Measurements from ENCODE around the gene GASK1A. TPM values are rescaled to one million over a fixed set of nuclear protein-coding genes. Genes with fewer than 3 reads are reported as not detected.

GASK1A gene
- total RNA-seq, 4 donors from 2014 or later: 1.4 to 10.1 (median 2.4) TPM

- DNase-seq: no peak
- Histone ChIP-seq H3K9me3 (peaks cover 0 to 11% (median 0%) of the 10 kb centered on the region in 3 donors), H3K4me3 (no peak overlapping the region), H3K4me1 (no peaks in the 10 kb centered on the region), H3K36me3 (no peaks in the 10 kb centered on the region), H3K27me3 (no peaks in the 10 kb centered on the region), H3K27ac (no peak overlapping the region)
- TF ChIP-seq POLR2A (IDR thresholded peaks at IDR 0.05) (no peak), CTCF (IDR thresholded peaks at IDR 0.05) (no peak)
- intact Hi-C loops (cut with DNase I): no loop called here
- 75 to 83% methylated on average over 2 to 3 of the region's 3 CpGs for WGBS, 2 donors
These were observed 30.4 kb downstream of the GASK1A start for GRCh38 chr3:43009547-43009946.

- no peaks in the 10 kb centered on the region for H3K27me3 ChIP-seq
- peaks cover 0 to 11% (median 0%) of the 10 kb centered on the region in 3 donors for H3K9me3 ChIP-seq
- H3K27ac ChIP-seq: no peak overlapping the region
- TF ChIP-seq POLR2A (IDR thresholded peaks at IDR 0.05) (no peak), CTCF (IDR thresholded peaks at IDR 0.05) (no peak)
- DNase-seq: no peak
- no peaks in the 10 kb centered on the region for H3K36me3 ChIP-seq
- H3K4me3 ChIP-seq: no peak overlapping the region
- intact Hi-C loops (cut with DNase I): no loop called here
- no peaks in the 10 kb centered on the region for H3K4me1 ChIP-seq
These were observed 31.5 kb downstream of the GASK1A start for GRCh38 chr3:43010638-43011037.

- H3K4me1 ChIP-seq: no peaks in the 10 kb centered on the region
- no peak for TF ChIP-seq CTCF (IDR thresholded peaks at IDR 0.05)
- no peak for TF ChIP-seq POLR2A (IDR thresholded peaks at IDR 0.05)
- H3K27ac ChIP-seq: no peak overlapping the region
- 66 to 69% methylated on average over 3 of the region's 3 CpGs for WGBS, 2 donors
- peaks cover 0 to 11% (median 0%) of the 10 kb centered on the region in 3 donors for H3K9me3 ChIP-seq
- H3K27me3 ChIP-seq: no peaks in the 10 kb centered on the region
- intact Hi-C loops (cut with DNase I): no loop called here
- no peak overlapping the region for H3K4me3 ChIP-seq
- no peaks in the 10 kb centered on the region for H3K36me3 ChIP-seq
- DNase-seq: no peak
These were observed 32.5 kb downstream of the GASK1A start for GRCh38 chr3:43011638-43012037.

GRCh38 chr3:43012174-43012573, 33.1 kb downstream of the GASK1A start:
- intact Hi-C loops (cut with DNase I): no loop called here
- Histone ChIP-seq H3K36me3 (no peaks in the 10 kb centered on the region), H3K27ac (no peak overlapping the region), H3K9me3 (peaks cover 0 to 11% (median 0%) of the 10 kb centered on the region in 3 donors), H3K4me1 (no peaks in the 10 kb centered on the region), H3K4me3 (no peak overlapping the region), H3K27me3 (no peaks in the 10 kb centered on the region)
- TF ChIP-seq POLR2A (IDR thresholded peaks at IDR 0.05): no peak
- no peak for TF ChIP-seq CTCF (IDR thresholded peaks at IDR 0.05)
- DNase-seq: no peak

GRCh38 chr3:43013256-43013655, 34.1 kb downstream of the GASK1A start:
- H3K27ac ChIP-seq: no peak overlapping the region
- TF ChIP-seq CTCF (IDR thresholded peaks at IDR 0.05) (no peak), POLR2A (IDR thresholded peaks at IDR 0.05) (no peak)
- no peak for DNase-seq
- peaks cover 0 to 11% (median 0%) of the 10 kb centered on the region in 3 donors for H3K9me3 ChIP-seq
- no peaks in the 10 kb centered on the region for H3K27me3 ChIP-seq
- H3K36me3 ChIP-seq: no peaks in the 10 kb centered on the region
- intact Hi-C loops (cut with DNase I): no loop called here
- H3K4me1 ChIP-seq: no peaks in the 10 kb centered on the region
- 75% methylated on average over 2 of the region's 2 CpGs for WGBS, 2 donors
- no peak overlapping the region for H3K4me3 ChIP-seq

All from esophagus squamous epithelium (tissue), 5 donors.